Liver (tissue), 9 donors: ENCODE measurements around the gene CDC16. TPM values are rescaled to one million over a fixed set of nuclear protein-coding genes. Genes with fewer than 3 reads are reported as not detected.

Experiments
- DNase-seq: peaks from one replicate; pipeline ENCODE4 v3.0.0-alpha.2; 2017; ENCODE audit warnings: low spot score
- H3K27ac ChIP-seq, 2 donors: one replicate each; pipeline ENCODE4 v1.7.0; 2013; ENCODE audit warnings: inconsistent platforms in 2 of 2, low read length in 2 of 2, control low read depth in 1 of 2, low read depth in 1 of 2, mild to moderate bottlenecking in 1 of 2
- H3K27me3 ChIP-seq, 4 donors: one replicate each; pipeline versions ENCODE4 v1.6.1 to v1.7.0; 2013; ENCODE audit warnings: low read length in 3 of 4, inconsistent platforms in 1 of 4, mild to moderate bottlenecking in 1 of 4, moderate library complexity in 1 of 4; ENCODE audit not compliant: control insufficient read depth in 4 of 4, insufficient read depth in 4 of 4
- H3K36me3 ChIP-seq, 4 donors: one replicate each; pipeline versions ENCODE4 v1.6.1 to v1.7.0; 2013; ENCODE audit warnings: low read length in 3 of 4, mild to moderate bottlenecking in 3 of 4, low read depth in 1 of 4, moderate library complexity in 1 of 4; ENCODE audit not compliant: control insufficient read depth in 4 of 4, insufficient read depth in 3 of 4
- H3K4me1 ChIP-seq, 4 donors: one replicate each; pipeline versions ENCODE4 v1.6.1 to v1.7.0; 2013; ENCODE audit warnings: low read length in 3 of 4, mild to moderate bottlenecking in 3 of 4, moderate library complexity in 1 of 4; ENCODE audit not compliant: control insufficient read depth in 4 of 4, insufficient read depth in 4 of 4
- H3K4me3 ChIP-seq, 3 donors: one replicate each; pipeline versions ENCODE4 v1.6.1 to v1.7.0; 2013; ENCODE audit warnings: low read length in 3 of 3, control low read depth in 1 of 3, low read depth in 1 of 3, mild to moderate bottlenecking in 1 of 3
- H3K9ac ChIP-seq, 2 donors: one replicate each; pipeline ENCODE4 v1.7.0; 2013; ENCODE audit warnings: low read length in 2 of 2, mild to moderate bottlenecking in 2 of 2, moderate library complexity in 2 of 2, control low read depth in 1 of 2, low read depth in 1 of 2
- H3K9me3 ChIP-seq, 4 donors: one replicate each; pipeline versions ENCODE4 v1.6.1 to v1.7.0; 2013; ENCODE audit warnings: low read length in 3 of 4; ENCODE audit not compliant: control insufficient read depth in 4 of 4
- ATF3 ChIP-seq: IDR thresholded peaks from 2 replicates; pipeline ENCODE4 v1.6.1; 2016; ENCODE audit warnings: antibody characterized with exemption
- CTCF ChIP-seq: fragments of 150-350 bp; IDR thresholded peaks from 2 replicates; pipeline ENCODE4 v1.5.1; 2017; ENCODE audit warnings: improper control_type of control experiment, low read depth, low read length; ENCODE audit not compliant: missing input control
- EGR1 ChIP-seq, 2 donors: IDR thresholded peaks; 2 replicates each; pipeline ENCODE4 v1.6.1; 2016 to 2018; ENCODE audit warnings: antibody characterized with exemption in 2 of 2, low read depth in 2 of 2
- FOXA1 ChIP-seq: IDR thresholded peaks from 2 replicates; pipeline ENCODE4 v1.6.1; 2016; ENCODE audit warnings: antibody characterized with exemption
- FOXA2 ChIP-seq: IDR thresholded peaks from 2 replicates; pipeline ENCODE4 v1.6.1; 2016; ENCODE audit warnings: antibody characterized with exemption
- REST ChIP-seq: IDR thresholded peaks from 2 replicates; pipeline ENCODE4 v1.6.1; 2016; ENCODE audit warnings: antibody characterized with exemption, mild to moderate bottlenecking
- SP1 ChIP-seq: IDR thresholded peaks from 2 replicates; pipeline ENCODE4 v1.6.1; 2018; ENCODE audit warnings: antibody characterized with exemption, mild to moderate bottlenecking
- YY1 ChIP-seq: IDR thresholded peaks from 2 replicates; pipeline ENCODE4 v1.6.1; 2016; ENCODE audit warnings: antibody characterized with exemption, mild to moderate bottlenecking
- ZBTB33 ChIP-seq: IDR thresholded peaks from 2 replicates; pipeline ENCODE4 v1.6.1; 2016; ENCODE audit warnings: antibody characterized with exemption
- WGBS: extraction: QIAGEN DNeasy Blood & Tissue Kit; methylation state at CpG from one replicate; pipeline ENCODE4 v1.1.7; 2013; 5-methylcytosine and 5-hydroxymethylcytosine counted together
- polyA plus RNA-seq, 2 donors: library from polyadenylated mRNA; stranded (reverse) in 1 of 2; unstranded in 1 of 2; fragments of 200-250 nt in 1 of 2; fragments of >200 nt in 1 of 2; fragmentation: Nextera tagmentation in 1 of 2; extraction: Ambion mirVana in 1 of 2; gene quantifications; one replicate each; pipeline versions ENCODE4 v1.2.1 to v1.2.3, GENCODE V29; 2013 to 2015
- total RNA-seq, 2 donors: library from RNA; depleted of rRNA; stranded (reverse); fragments of >200 nt; gene quantifications; one replicate each; pipeline ENCODE4 v1.2.3, GENCODE V29; 2014
- donor health status: healthy.
- donor health status: healthy.
- donor health status: healthy.
- donor health status: healthy.
- donor health status: healthy.

The CDC16 gene
- total and polyA plus RNA-seq, 4 donors: 23.0 to 38.7 (median 30.8) TPM

- H3K27me3 ChIP-seq: no peaks in the 10 kb centered on the region
- WGBS: 77% methylated on average over 5 of the region's 5 CpGs
- no peak for DNase-seq
These were observed 39.8 kb upstream of the CDC16 start for GRCh38 chr13:114194853-114195252.

GRCh38 chr13:114196629-114197028 lies 38.1 kb upstream of the CDC16 start:
- H3K27me3 ChIP-seq: no peaks in the 10 kb centered on the region
- H3K4me3 ChIP-seq: no peak overlapping the region
- WGBS: 69% methylated on average over 5 of the region's 5 CpGs
- DNase-seq: no peak
- no peaks in the 10 kb centered on the region for H3K36me3 ChIP-seq
- H3K9ac ChIP-seq: no peak overlapping the region
- TF ChIP-seq REST (no peak), YY1 (no peak), FOXA1 (no peak), SP1 (no peak), ATF3 (no peak), FOXA2 (no peak), CTCF (no peak), EGR1 (IDR thresholded peaks at IDR 0.05; ENCODE audit: low read depth in 2 of 2) (no peak)
- H3K9me3 ChIP-seq: peaks cover 0 to 2% (median 0%) of the 10 kb centered on the region in 4 donors
- no peaks in the 10 kb centered on the region for H3K4me1 ChIP-seq
- H3K27ac ChIP-seq: no peak overlapping the region

More at GRCh38 chr13:114194853-114195252, 39.8 kb upstream of the CDC16 start:
- Histone ChIP-seq H3K4me3 (no peak overlapping the region), H3K4me1 (no peaks in the 10 kb centered on the region), H3K36me3 (no peaks in the 10 kb centered on the region), H3K9ac (no peak overlapping the region), H3K27ac (no peak overlapping the region), H3K9me3 (peaks cover 0 to 4% (median 2%) of the 10 kb centered on the region in 4 donors)
- no peak for TF ChIP-seq CTCF
- no peak for TF ChIP-seq ZBTB33
